A549 treated with Hydrocortisone at 1 μM for 4 hours (cell line): ENCODE data around the gene VANGL2. TPM values are rescaled to one million over a fixed set of nuclear protein-coding genes. Genes with fewer than 3 reads are reported as not detected.

Experiments used
- total RNA-seq: library from RNA; stranded (reverse); fragments of 200-300 nt; extraction: Qiagen RNA extraction; gene quantifications from 5 replicates; pipeline ENCODE4 v1.2.3, GENCODE V29; 2022

Gene VANGL2
- 0.55 to 1.0 TPM (median 0.76 TPM) in 5 replicates for total RNA-seq

DNA sequence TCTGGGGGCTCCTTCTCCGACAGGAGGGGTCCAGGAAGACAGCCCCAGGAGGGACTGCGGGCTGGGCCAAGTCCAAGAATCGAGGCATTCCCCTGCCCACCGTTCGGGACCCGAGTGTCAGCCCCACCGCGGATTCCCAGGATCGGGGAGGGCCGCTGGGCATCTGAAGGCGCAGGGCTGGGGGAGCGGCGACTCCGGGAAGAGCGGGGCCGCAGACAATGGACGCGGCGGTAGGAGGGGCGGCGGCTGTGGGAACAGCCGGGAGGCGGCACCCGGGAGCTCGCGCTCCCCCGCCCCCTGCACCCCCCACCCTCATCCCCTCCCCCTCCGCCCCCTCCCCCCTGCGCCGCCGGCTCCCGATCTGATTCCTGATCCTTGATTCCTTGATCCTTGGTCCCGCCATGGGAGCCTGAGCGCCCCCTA, at the start of gene VANGL2:
VANGL2 (plus strand) TSS at position 342 of the 423 bp plus-strand sequence. CDS start 15,274 bp downstream, outside the sequence.

DNA sequence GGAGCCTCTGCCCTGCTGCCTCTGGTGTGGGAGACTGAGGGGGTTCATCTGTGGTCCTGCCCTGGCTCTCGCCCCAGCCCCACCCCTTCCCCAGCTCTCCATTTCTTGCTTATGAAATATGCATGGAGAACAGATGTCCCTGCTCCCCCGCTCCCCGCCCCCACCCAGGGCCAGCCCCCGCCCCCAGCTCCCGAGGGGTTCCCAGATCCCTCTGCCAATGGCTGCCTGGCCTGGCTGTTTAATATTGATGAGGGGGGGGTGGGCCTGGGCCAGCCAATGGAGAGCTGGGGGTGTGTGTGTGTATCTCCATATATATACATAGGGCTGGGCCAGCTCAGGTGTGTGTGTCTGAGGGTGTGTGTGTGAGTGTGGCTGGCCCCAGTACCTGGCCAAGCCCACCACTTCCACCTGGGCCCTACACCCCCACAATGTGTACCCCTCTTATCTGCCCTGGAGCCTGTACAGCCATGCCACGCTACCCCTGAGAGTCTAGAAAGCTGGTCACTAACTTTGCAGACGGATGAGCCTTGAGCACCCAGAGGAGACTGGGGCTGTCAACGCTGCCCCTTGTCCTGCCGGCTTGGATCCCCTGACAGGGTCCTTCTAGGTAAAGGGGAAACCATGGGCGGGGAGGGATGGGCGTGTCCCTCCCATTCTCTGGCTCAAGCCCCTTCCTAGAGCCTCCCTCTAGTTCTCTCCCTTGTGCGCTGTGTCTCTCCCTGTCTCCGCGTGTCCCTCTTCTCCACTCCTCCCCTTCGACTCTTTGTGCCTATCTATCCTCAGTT, 33.4 kb upstream of the VANGL2 start, which contains the start of gene NHLH1:
NHLH1 (plus strand) TSS at position 341 of the 785 bp plus-strand sequence. CDS start 3,661 bp downstream, outside the sequence.

Other genes with a start within 250 kb of the VANGL2 start
- gene ATP1A4, start 249.0 kb upstream of the VANGL2 start, total RNA-seq = not detected in 5 replicates
- gene CASQ1, start 210.0 kb upstream of the VANGL2 start, total RNA-seq = 0.08 TPM in 1 of 5 replicates, not detected in the others
- 166 to 210 TPM (median 183 TPM) in 5 replicates for gene PEA15, start 195.2 kb upstream of the VANGL2 start, total RNA-seq
- gene DCAF8, start 138.0 kb upstream of the VANGL2 start, total RNA-seq = 44.4 to 51.6 TPM (median 47.5 TPM) in 5 replicates
- gene PEX19, start 115.4 kb upstream of the VANGL2 start, total RNA-seq = 20.7 to 29.0 TPM (median 24.6 TPM) in 5 replicates
- gene COPA, start 57.3 kb upstream of the VANGL2 start, total RNA-seq = 79.9 to 107 TPM (median 85.9 TPM) in 5 replicates
- 42.3 to 49.7 TPM (median 46.6 TPM) in 5 replicates for gene NCSTN, start 57.2 kb upstream of the VANGL2 start, total RNA-seq
- gene NHLH1, start 33.5 kb upstream of the VANGL2 start, total RNA-seq = 0.35 to 0.76 TPM (median 0.42 TPM) in 5 replicates
- gene SLAMF6, start 122.7 kb downstream of the VANGL2 start, total RNA-seq = not detected in 5 replicates
- gene CD84, start 178.9 kb downstream of the VANGL2 start, total RNA-seq = not detected in 5 replicates
- not detected in 5 replicates for gene SLAMF1, start 246.5 kb downstream of the VANGL2 start, total RNA-seq